Smooth muscle cell (in vitro differentiated cells): ENCODE results near the gene RELB. TPM values are rescaled to one million over a fixed set of nuclear protein-coding genes. Genes with fewer than 3 reads are reported as not detected.

Experiments
- DNase-seq: peaks from one replicate; lab custom pipeline; 2025; ENCODE audit not compliant: unreplicated experiment; lab: John Stamatoyannopoulos, UW
- H2AFZ ChIP-seq: fragments of 200-600 bp; sonication (generic); 2 replicates; pipeline ENCODE4 v1.6.0; 2016; ENCODE audit warnings: antibody characterized with exemption, low read depth, mild to moderate bottlenecking
- H3F3A ChIP-seq: fragments of 200-600 bp; sonication (generic); 2 replicates; pipeline ENCODE4 v1.6.0; 2017; ENCODE audit warnings: antibody characterized with exemption, low read depth
- H3K27ac ChIP-seq: fragments of 200-600 bp; sonication (generic); 2 replicates; pipeline ENCODE4 v1.5.1; 2016; ENCODE audit warnings: low read depth, mild to moderate bottlenecking
- H3K27me3 ChIP-seq: fragments of 200-600 bp; sonication (generic); 2 replicates; pipeline ENCODE4 v1.6.1; 2016; ENCODE audit warnings: low read depth, mild to moderate bottlenecking
- H3K36me3 ChIP-seq: fragments of 200-600 bp; sonication (generic); 2 replicates; pipeline ENCODE4 v1.5.1; 2016; ENCODE audit warnings: low read depth
- H3K4me1 ChIP-seq: fragments of 200-600 bp; sonication (generic); 2 replicates; pipeline ENCODE4 v1.5.1; 2016; ENCODE audit warnings: low read depth
- H3K4me2 ChIP-seq: fragments of 200-600 bp; sonication (generic); 2 replicates; pipeline ENCODE4 v1.6.0; 2016; ENCODE audit warnings: mild to moderate bottlenecking
- H3K4me3 ChIP-seq: fragments of 200-600 bp; sonication (generic); 2 replicates; pipeline ENCODE4 v1.5.1; 2016; ENCODE audit warnings: mild to moderate bottlenecking
- H3K79me2 ChIP-seq: fragments of 200-600 bp; sonication (generic); 2 replicates; pipeline ENCODE4 v1.6.0; 2016; ENCODE audit warnings: low read depth, mild to moderate bottlenecking
- H3K9ac ChIP-seq: fragments of 200-600 bp; sonication (generic); 2 replicates; pipeline ENCODE4 v1.6.0; 2016; ENCODE audit warnings: low read depth
- H3K9me3 ChIP-seq: fragments of 200-600 bp; sonication (generic); replicated peaks from 2 replicates; pipeline ENCODE4 v1.5.1; 2016; ENCODE audit warnings: low read depth
- H4K20me1 ChIP-seq: fragments of 200-600 bp; sonication (generic); 2 replicates; pipeline ENCODE4 v1.6.0; 2016; ENCODE audit warnings: low read depth
- CTCF ChIP-seq: fragments of 200-600 bp; sonication (generic); IDR thresholded peaks from 2 replicates; pipeline ENCODE4 v1.5.1; 2017; ENCODE audit warnings: borderline replicate concordance, mild to moderate bottlenecking, antibody characterized with exemption; ENCODE audit not compliant: insufficient read depth, poor library complexity, severe bottlenecking
- WGBS: methylation state at CpG from one replicate; pipeline ENCODE4 v1.1.7; 2016; ENCODE audit warnings: low lambda C conversion rate; 5-methylcytosine and 5-hydroxymethylcytosine counted together
- polyA plus RNA-seq: library from polyadenylated mRNA; unstranded; fragments of >200 nt; fragmentation: Nextera tagmentation; extraction: Ambion mirVana; gene quantifications from 2 replicates; pipeline ENCODE4 v1.2.1, GENCODE V29; 2016
- total RNA-seq: library from RNA; depleted of rRNA; stranded (reverse); fragments of >200 nt; gene quantifications from 2 replicates; pipeline ENCODE4 v1.2.3, GENCODE V29; 2014

The RELB gene
- total and polyA plus RNA-seq, 2 experiments from 2014 or later = 11.2 to 27.1 TPM

GRCh38 chr19:45071969-45072790 lies 70.9 kb downstream of the RELB start:
- no peaks in the 10 kb centered on the region for H4K20me1 ChIP-seq
- H3K36me3 ChIP-seq = no peaks in the 10 kb centered on the region
- H3K4me1 ChIP-seq = peaks cover 18% of the 10 kb centered on the region
- no peak overlapping the region for H3K4me3 ChIP-seq
- DNase-seq = no peak
- H3K9me3 ChIP-seq = no peaks in the 10 kb centered on the region
- WGBS = 94% methylated on average over 34 of the region's 34 CpGs
- no peaks in the 10 kb centered on the region for H3K79me2 ChIP-seq
- no peak for TF ChIP-seq CTCF
- H2AFZ ChIP-seq = no peak overlapping the region
- H3K4me2 ChIP-seq = no peak overlapping the region
- H3K27ac ChIP-seq = no peak overlapping the region
- peaks cover 15% of the 10 kb centered on the region for H3F3A ChIP-seq
- no peak overlapping the region for H3K9ac ChIP-seq
- H3K27me3 ChIP-seq = no peaks in the 10 kb centered on the region

- Histone ChIP-seq H3K27me3 (no peaks in the 10 kb centered on the region), H3K79me2 (peaks cover 7% of the 10 kb centered on the region), H3K9ac (no peak overlapping the region), H4K20me1 (no peaks in the 10 kb centered on the region), H3K27ac (no peak overlapping the region), H3K4me1 (peaks cover 24% of the 10 kb centered on the region), H3F3A (peaks cover 16% of the 10 kb centered on the region), H3K9me3 (no peaks in the 10 kb centered on the region), H3K4me3 (no peak overlapping the region), H2AFZ (no peak overlapping the region), H3K4me2 (peak overlapping the region; percentile 80), H3K36me3 (no peaks in the 10 kb centered on the region)
- no peak for DNase-seq
- 48% methylated on average over 11 of the region's 11 CpGs for WGBS
- TF ChIP-seq CTCF = no peak
Measured at GRCh38 chr19:45074744-45075300, 73.6 kb downstream of the RELB start.

- Histone ChIP-seq H3K9me3 (no peaks in the 10 kb centered on the region), H4K20me1 (no peaks in the 10 kb centered on the region), H3K27me3 (no peaks in the 10 kb centered on the region), H3K9ac (no peak overlapping the region), H3F3A (peaks cover 16% of the 10 kb centered on the region), H3K4me3 (peak overlapping the region; percentile 48), H3K79me2 (peaks cover 13% of the 10 kb centered on the region), H3K4me2 (peak overlapping the region; percentile 80), H3K4me1 (peaks cover 30% of the 10 kb centered on the region), H3K27ac (no peak overlapping the region), H3K36me3 (no peaks in the 10 kb centered on the region), H2AFZ (peak overlapping the region; percentile 12)
- DNase-seq = peak; percentile 9
- no peak for TF ChIP-seq CTCF
- 5% methylated on average over 20 of the region's 26 CpGs for WGBS
Measured at GRCh38 chr19:45075301-45076028, 74.2 kb downstream of the RELB start.
